ENCODE results near the gene STYXL1. TPM values are rescaled to one million over a fixed set of nuclear protein-coding genes. Genes with fewer than 3 reads are reported as not detected.

STYXL1 gene
- total RNA-seq, 1 experiment from 2014 or later: 61.3 TPM

GRCh38 chr7:76065016-76065612 is 17.3 kb upstream of the STYXL1 start:
- Histone ChIP-seq H2AFZ (ENCODE audit: low read length) (no peak overlapping the region), H3K27me3 (ENCODE audit: low read length) (no peaks in the 10 kb centered on the region), H3K79me2 (ENCODE audit: low read length) (no peaks in the 10 kb centered on the region), H3K4me1 (ENCODE audit: insufficient read depth, low read length) (peaks cover 33% of the 10 kb centered on the region), H3K9me2 (replicated peaks; ENCODE audit: low read length) (no peaks in the 10 kb centered on the region), H3K9me3 (ENCODE audit: low read length) (no peaks in the 10 kb centered on the region), H3K27ac (ENCODE audit: low read length) (no peak overlapping the region), H3K36me3 (ENCODE audit: low read depth, low read length) (peaks cover 51% of the 10 kb centered on the region), H3F3A (ENCODE audit: low read length, unreplicated experiment) (peaks cover 10% of the 10 kb centered on the region), H3K4me3 (ENCODE audit: low read length) (no peak overlapping the region), H3K4me2 (ENCODE audit: low read length) (no peak overlapping the region), H4K20me1 (ENCODE audit: low read length) (no peaks in the 10 kb centered on the region), H3K9ac (ENCODE audit: low read length) (no peak overlapping the region)
- no peak for TF ChIP-seq EZH2phosphoT487 (IDR thresholded peaks at IDR 0.05; ENCODE audit: borderline replicate concordance, low read length)
- TF ChIP-seq CTCF (conservative IDR thresholded peaks at IDR 0.05; ENCODE audit: low read depth, low read length): no peak
- TF ChIP-seq EZH2 (IDR thresholded peaks at IDR 0.05; ENCODE audit: low read length, unreplicated experiment): no peak
- POLR2A ChIA-PET (ENCODE audit: unreplicated experiment): no interaction called here
- CTCF ChIA-PET: no interaction called here
- BruUV-seq (replicated peaks): no TSS peak
- ATAC-seq (no peak), DNase-seq (no peak)
- intact Hi-C loops (cut with micrococcal nuclease): no loop called here

DNA sequence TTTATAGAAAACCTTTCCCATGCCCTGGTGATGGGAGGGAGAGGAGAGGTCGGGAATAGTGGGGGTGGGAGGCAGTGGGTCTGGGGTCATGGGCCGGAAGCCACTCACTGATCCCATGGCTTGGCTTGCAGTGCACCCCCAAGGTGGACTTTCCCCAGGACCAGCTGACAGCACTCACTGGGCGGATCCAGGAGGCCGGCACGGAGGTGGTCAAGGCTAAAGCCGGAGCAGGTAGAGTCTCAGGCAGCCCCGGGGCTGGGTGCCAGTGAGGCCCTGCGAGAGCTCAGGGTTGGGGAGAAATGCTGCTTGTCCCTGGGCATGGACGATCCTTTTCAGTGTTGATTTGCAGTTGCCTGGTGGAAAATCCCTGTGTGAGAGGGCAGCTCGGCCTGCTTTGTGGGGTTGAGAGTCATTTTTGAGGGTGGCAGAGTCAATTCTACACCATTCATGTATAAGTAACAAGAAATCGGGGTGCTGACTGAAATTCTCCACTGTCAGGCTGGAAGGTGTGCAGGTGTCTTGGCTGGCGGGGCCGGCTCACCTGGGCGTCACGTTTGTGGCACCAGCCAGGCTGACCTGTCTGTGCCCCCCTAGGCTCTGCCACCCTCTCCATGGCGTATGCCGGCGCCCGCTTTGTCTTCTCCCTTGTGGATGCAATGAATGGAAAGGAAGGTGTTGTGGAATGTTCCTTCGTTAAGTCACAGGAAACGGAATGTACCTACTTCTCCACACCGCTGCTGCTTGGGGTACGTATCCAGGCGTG is 16.6 kb upstream of the STYXL1 start:
- Histone ChIP-seq H3K27me3 (ENCODE audit: low read length) (no peaks in the 10 kb centered on the region), H4K20me1 (ENCODE audit: low read length) (no peaks in the 10 kb centered on the region), H3K4me1 (ENCODE audit: insufficient read depth, low read length) (peaks cover 27% of the 10 kb centered on the region), H3K9me3 (ENCODE audit: low read length) (no peaks in the 10 kb centered on the region), H3K4me2 (ENCODE audit: low read length) (no peak overlapping the region), H3K27ac (ENCODE audit: low read length) (no peak overlapping the region), H3K9me2 (replicated peaks; ENCODE audit: low read length) (no peaks in the 10 kb centered on the region), H3K9ac (ENCODE audit: low read length) (no peak overlapping the region), H3F3A (ENCODE audit: low read length, unreplicated experiment) (peaks cover 10% of the 10 kb centered on the region), H3K79me2 (ENCODE audit: low read length) (no peaks in the 10 kb centered on the region), H2AFZ (ENCODE audit: low read length) (no peak overlapping the region), H3K36me3 (ENCODE audit: low read depth, low read length) (peaks cover 55% of the 10 kb centered on the region), H3K4me3 (ENCODE audit: low read length) (no peak overlapping the region)
- BruUV-seq (replicated peaks): no TSS peak
- ChIA-PET POLR2A (ENCODE audit: unreplicated experiment) (interaction anchor here (0.6 kb wide), 1 partner anchor 253 kb away, joined by 3 read pairs; no protein-coding TSS in a partner anchor), CTCF (no interaction called here)
- DNase-seq (no peak), ATAC-seq (no peak)
- intact Hi-C loops (cut with micrococcal nuclease): no loop called here
- TF ChIP-seq EZH2phosphoT487 (IDR thresholded peaks at IDR 0.05; ENCODE audit: borderline replicate concordance, low read length): no peak

DNA sequence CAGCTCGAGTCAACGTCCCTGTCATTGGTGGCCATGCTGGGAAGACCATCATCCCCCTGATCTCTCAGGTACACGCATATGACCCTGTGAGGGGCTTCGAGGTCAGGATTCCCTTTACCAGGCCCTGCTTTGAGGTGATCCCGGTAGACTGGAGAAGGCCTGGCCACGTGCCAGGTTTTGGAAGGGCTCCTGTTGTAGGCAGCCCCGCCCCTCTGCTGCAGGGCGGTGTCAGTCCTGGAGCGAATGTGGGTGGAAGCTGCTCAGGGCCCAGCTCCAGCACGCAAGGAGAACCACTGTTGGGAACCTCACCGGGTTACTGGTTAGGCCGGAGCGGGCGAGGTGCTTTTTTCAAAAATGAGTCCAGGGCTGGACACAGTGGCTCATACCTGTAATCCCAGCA is 15.7 kb upstream of the STYXL1 start:
- H2AFZ ChIP-seq (ENCODE audit: low read length): no peak overlapping the region
- POLR2A ChIA-PET (ENCODE audit: unreplicated experiment): interaction anchor here (0.6 kb wide), 1 partner anchor 254 kb away, joined by 3 read pairs; no protein-coding TSS in a partner anchor

More for the DNA sequence above, 15.7 kb upstream of the STYXL1 start:
- Histone ChIP-seq H3K4me3 (ENCODE audit: low read length) (no peak overlapping the region), H3K27me3 (ENCODE audit: low read length) (no peaks in the 10 kb centered on the region), H3F3A (ENCODE audit: low read length, unreplicated experiment) (peaks cover 10% of the 10 kb centered on the region), H3K27ac (ENCODE audit: low read length) (no peak overlapping the region), H3K79me2 (ENCODE audit: low read length) (no peaks in the 10 kb centered on the region), H3K9ac (ENCODE audit: low read length) (no peak overlapping the region), H3K4me1 (ENCODE audit: insufficient read depth, low read length) (peaks cover 20% of the 10 kb centered on the region), H3K4me2 (ENCODE audit: low read length) (no peak overlapping the region), H3K9me3 (ENCODE audit: low read length) (no peaks in the 10 kb centered on the region), H3K36me3 (ENCODE audit: low read depth, low read length) (peaks cover 61% of the 10 kb centered on the region), H3K9me2 (replicated peaks; ENCODE audit: low read length) (no peaks in the 10 kb centered on the region), H4K20me1 (ENCODE audit: low read length) (no peaks in the 10 kb centered on the region)
- CTCF ChIA-PET: no interaction called here
- ATAC-seq: no peak
- no peak for DNase-seq
- intact Hi-C loops (cut with micrococcal nuclease): no loop called here
- TF ChIP-seq EZH2 (IDR thresholded peaks at IDR 0.05; ENCODE audit: low read length, unreplicated experiment) (no peak), CTCF (conservative IDR thresholded peaks at IDR 0.05; ENCODE audit: low read depth, low read length) (no peak), EZH2phosphoT487 (IDR thresholded peaks at IDR 0.05; ENCODE audit: borderline replicate concordance, low read length) (no peak)
- no TSS peak for BruUV-seq (replicated peaks)

Measured in PC-3 (cell line).